Progenitor cell of endocrine pancreas (in vitro differentiated cells): ENCODE data around the gene TPCN2. TPM values are rescaled to one million over a fixed set of nuclear protein-coding genes. Genes with fewer than 3 reads are reported as not detected.

Experiments used
- DNase-seq: peaks from one replicate; pipeline ENCODE4 v3.0.0; 2021; ENCODE audit warnings: low spot score; ENCODE audit not compliant: unreplicated experiment
- H3K27ac Mint-ChIP-seq: 2 replicates; pipeline ENCODE4 v1.8.0; 2021; ENCODE audit warnings: mild to moderate bottlenecking, moderate library complexity, mixed read lengths
- H3K27me3 Mint-ChIP-seq: 2 replicates; pipeline ENCODE4 v1.8.0; 2021; ENCODE audit warnings: mixed read lengths
- H3K36me3 Mint-ChIP-seq: 2 replicates; pipeline ENCODE4 v1.8.0; 2022; ENCODE audit warnings: mixed read lengths; ENCODE audit not compliant: insufficient read depth
- H3K4me1 Mint-ChIP-seq: 2 replicates; pipeline ENCODE4 v1.8.0; 2021; ENCODE audit warnings: low read depth, mixed read lengths
- H3K4me3 Mint-ChIP-seq: 2 replicates; pipeline ENCODE4 v1.8.0; 2021; ENCODE audit warnings: low read depth, mild to moderate bottlenecking, moderate library complexity, mixed read lengths
- H3K9me3 Mint-ChIP-seq: 2 replicates; pipeline ENCODE4 v1.8.0; 2021; ENCODE audit warnings: low read depth, mixed read lengths
- total RNA-seq: library from RNA; stranded (reverse); gene quantifications from 2 replicates; pipeline ENCODE4 v1.2.1, GENCODE V29; 2021
- TF ChIP-seq, protein P1 (sequence below): fragments of 200-600 bp; sonication (generic); IDR thresholded peaks from one replicate; pipeline ENCODE4 v1.5.0; 2021; ENCODE audit warnings: antibody characterized with exemption, mild to moderate bottlenecking; ENCODE audit not compliant: unreplicated experiment

Gene TPCN2
- total RNA-seq, 1 donor from 2014 or later = 19.7 TPM

GRCh38 chr11:69087811-69088210, 39.1 kb downstream of the TPCN2 start:
- no peak overlapping the region for H3K27ac Mint-ChIP-seq
- H3K27me3 Mint-ChIP-seq = no peaks in the 10 kb centered on the region
- TF ChIP-seq, protein P1, sequence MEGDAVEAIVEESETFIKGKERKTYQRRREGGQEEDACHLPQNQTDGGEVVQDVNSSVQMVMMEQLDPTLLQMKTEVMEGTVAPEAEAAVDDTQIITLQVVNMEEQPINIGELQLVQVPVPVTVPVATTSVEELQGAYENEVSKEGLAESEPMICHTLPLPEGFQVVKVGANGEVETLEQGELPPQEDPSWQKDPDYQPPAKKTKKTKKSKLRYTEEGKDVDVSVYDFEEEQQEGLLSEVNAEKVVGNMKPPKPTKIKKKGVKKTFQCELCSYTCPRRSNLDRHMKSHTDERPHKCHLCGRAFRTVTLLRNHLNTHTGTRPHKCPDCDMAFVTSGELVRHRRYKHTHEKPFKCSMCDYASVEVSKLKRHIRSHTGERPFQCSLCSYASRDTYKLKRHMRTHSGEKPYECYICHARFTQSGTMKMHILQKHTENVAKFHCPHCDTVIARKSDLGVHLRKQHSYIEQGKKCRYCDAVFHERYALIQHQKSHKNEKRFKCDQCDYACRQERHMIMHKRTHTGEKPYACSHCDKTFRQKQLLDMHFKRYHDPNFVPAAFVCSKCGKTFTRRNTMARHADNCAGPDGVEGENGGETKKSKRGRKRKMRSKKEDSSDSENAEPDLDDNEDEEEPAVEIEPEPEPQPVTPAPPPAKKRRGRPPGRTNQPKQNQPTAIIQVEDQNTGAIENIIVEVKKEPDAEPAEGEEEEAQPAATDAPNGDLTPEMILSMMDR = no peak
- no peaks in the 10 kb centered on the region for H3K9me3 Mint-ChIP-seq
- H3K4me1 Mint-ChIP-seq = peaks cover 2% of the 10 kb centered on the region
- H3K36me3 Mint-ChIP-seq = peaks cover 6% of the 10 kb centered on the region
- no peak overlapping the region for H3K4me3 Mint-ChIP-seq
- no peak for DNase-seq

DNA sequence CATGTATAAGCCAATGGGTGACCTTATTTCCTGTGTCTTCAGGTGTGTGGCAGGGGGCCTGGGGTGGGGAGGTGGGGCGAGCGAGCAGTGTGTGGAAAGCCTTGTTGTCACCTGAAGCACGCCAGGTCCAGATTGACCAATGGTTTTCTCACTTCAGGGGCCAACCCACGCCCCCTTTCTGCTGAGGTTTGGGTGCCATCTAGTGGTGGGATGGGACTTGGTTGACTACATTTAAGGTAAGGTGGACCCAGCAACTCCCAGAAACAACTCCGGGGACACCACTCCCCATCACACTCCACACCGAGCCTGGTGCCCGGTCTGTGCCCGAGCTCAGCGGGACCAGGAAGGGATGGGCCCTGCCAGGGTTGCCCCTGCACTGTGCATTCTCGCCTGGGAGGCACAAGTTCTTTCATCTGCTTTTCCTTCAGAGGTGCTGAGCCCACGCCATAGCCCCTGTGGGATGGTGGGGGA, 40.0 kb downstream of the TPCN2 start:
- Mint-ChIP-seq H3K4me1 (peaks cover 2% of the 10 kb centered on the region), H3K27ac (peak overlapping the region; percentile 73), H3K9me3 (no peaks in the 10 kb centered on the region), H3K36me3 (peaks cover 8% of the 10 kb centered on the region), H3K4me3 (no peak overlapping the region), H3K27me3 (no peaks in the 10 kb centered on the region)
- TF ChIP-seq, protein P1 = peak; percentile 89
- DNase-seq = peak; percentile 73

DNA sequence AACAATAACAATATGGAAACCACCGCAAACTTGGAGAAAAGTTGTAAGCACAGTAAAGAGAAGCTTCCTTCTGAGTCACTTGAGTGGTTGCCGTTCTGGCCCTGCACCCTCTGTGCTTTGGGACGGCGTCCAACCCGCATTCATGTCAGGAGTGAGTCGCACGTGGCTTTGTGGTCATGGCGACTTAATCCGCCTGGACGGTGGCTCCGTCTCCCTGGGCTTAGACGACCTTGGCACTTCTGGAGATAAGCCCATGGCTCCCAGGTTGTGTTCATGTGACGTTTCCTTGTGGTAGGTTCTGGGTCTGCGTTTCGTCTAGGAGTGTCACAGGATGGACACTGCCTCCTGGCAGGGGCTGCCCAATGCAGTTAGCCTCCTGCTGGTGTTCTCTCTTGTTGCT, 40.5 kb downstream of the TPCN2 start:
- TF ChIP-seq, protein P1 = no peak
- H3K9me3 Mint-ChIP-seq = no peaks in the 10 kb centered on the region
- DNase-seq = no peak
- H3K4me3 Mint-ChIP-seq = no peak overlapping the region
- H3K27ac Mint-ChIP-seq = no peak overlapping the region
- H3K27me3 Mint-ChIP-seq = no peaks in the 10 kb centered on the region
- peaks cover 8% of the 10 kb centered on the region for H3K36me3 Mint-ChIP-seq
- peaks cover 2% of the 10 kb centered on the region for H3K4me1 Mint-ChIP-seq

DNA sequence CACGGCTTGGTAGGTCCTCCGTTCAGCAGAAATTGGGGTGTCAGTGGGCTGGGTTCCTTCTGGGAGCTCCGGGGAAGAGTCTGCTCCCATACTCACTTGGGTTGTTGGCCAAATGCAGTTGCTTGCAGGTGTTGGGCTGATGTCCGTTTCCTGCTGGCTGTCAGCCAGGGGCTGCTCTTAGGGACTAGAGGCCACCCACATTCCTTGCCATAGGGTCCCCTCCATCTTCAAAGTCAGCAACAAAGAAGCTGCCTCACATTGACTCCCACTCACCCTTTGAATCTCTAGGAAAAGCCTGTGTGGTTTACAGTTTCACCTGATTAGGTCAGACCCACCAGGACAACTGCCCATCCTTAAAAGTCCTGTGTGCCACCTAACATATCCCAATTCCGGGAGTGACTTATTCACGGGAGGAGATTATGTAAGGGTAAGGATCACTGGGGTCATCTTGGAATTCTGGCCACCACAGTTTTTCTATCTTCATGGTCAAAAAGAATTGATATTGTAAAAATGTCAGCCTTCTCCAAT, 43.0 kb downstream of the TPCN2 start:
- H3K9me3 Mint-ChIP-seq = no peaks in the 10 kb centered on the region
- H3K27me3 Mint-ChIP-seq = no peaks in the 10 kb centered on the region
- H3K36me3 Mint-ChIP-seq = peaks cover 8% of the 10 kb centered on the region
- H3K27ac Mint-ChIP-seq = no peak overlapping the region
- TF ChIP-seq, protein P1 = no peak
- DNase-seq = no peak
- H3K4me3 Mint-ChIP-seq = no peak overlapping the region
- peaks cover 2% of the 10 kb centered on the region for H3K4me1 Mint-ChIP-seq

DNA sequence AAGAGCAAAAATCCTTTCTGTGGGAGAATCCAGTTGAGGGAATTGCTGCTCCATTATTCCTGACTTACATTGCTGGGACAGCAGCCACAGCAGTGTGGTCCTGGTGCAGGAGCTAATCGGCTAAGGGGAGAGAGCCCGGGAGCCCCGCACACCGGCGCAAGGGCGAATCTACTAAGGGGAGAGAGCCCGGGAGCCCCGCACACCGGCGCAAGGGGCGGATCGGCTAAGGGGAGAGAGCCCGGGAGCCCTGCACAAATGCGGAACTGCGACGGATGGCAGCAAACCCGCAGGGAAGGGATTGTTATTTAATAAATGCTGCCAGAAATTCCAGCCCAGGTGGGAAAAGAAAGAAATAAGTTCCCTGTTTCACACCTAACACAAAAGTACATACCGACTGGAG, 43.5 kb downstream of the TPCN2 start:
- Mint-ChIP-seq H3K27ac (no peak overlapping the region), H3K36me3 (peaks cover 8% of the 10 kb centered on the region), H3K4me1 (peaks cover 2% of the 10 kb centered on the region), H3K9me3 (no peaks in the 10 kb centered on the region), H3K4me3 (no peak overlapping the region), H3K27me3 (no peaks in the 10 kb centered on the region)
- TF ChIP-seq, protein P1 = no peak
- DNase-seq = no peak
